ENCODE results near the gene NDUFA12.

Gene NDUFA12

DNA sequence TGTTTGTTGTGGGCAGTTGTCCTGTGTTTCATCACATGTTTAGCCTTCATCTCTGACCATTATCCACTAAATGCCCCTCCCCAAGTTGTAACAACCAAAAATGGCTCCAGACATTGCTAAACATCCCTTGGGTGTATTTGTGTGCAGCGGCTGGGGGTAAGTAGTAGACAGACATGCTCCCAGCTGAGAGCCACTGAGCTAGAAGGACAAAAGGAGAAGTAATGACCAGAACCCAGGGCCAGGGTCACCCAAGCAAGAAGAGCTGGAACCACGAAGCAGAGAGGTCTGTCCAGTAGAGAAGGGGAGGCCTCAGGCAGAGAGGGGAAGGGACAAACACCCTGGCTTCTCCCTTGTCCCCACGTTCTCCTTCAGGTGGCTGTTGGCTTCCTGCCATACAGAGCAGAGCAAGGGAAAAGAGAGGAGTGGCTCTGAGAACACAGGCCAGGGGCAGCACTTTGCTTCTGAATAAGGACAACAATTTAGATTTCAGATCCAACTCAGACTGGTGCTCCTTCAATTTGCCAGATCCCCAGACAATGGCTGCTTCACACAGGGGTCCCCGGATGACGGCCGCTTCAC lies 55.2 kb downstream of the NDUFA12 start:
- H3K4me3 ChIP-seq (ENCODE audit: low read depth, low read length), result no peak overlapping the region
- TF ChIP-seq, protein P1, sequence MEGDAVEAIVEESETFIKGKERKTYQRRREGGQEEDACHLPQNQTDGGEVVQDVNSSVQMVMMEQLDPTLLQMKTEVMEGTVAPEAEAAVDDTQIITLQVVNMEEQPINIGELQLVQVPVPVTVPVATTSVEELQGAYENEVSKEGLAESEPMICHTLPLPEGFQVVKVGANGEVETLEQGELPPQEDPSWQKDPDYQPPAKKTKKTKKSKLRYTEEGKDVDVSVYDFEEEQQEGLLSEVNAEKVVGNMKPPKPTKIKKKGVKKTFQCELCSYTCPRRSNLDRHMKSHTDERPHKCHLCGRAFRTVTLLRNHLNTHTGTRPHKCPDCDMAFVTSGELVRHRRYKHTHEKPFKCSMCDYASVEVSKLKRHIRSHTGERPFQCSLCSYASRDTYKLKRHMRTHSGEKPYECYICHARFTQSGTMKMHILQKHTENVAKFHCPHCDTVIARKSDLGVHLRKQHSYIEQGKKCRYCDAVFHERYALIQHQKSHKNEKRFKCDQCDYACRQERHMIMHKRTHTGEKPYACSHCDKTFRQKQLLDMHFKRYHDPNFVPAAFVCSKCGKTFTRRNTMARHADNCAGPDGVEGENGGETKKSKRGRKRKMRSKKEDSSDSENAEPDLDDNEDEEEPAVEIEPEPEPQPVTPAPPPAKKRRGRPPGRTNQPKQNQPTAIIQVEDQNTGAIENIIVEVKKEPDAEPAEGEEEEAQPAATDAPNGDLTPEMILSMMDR (IDR thresholded peaks at IDR 0.05; ENCODE audit: borderline replicate concordance, insufficient read depth, low read depth, low read length), result no peak

DNA sequence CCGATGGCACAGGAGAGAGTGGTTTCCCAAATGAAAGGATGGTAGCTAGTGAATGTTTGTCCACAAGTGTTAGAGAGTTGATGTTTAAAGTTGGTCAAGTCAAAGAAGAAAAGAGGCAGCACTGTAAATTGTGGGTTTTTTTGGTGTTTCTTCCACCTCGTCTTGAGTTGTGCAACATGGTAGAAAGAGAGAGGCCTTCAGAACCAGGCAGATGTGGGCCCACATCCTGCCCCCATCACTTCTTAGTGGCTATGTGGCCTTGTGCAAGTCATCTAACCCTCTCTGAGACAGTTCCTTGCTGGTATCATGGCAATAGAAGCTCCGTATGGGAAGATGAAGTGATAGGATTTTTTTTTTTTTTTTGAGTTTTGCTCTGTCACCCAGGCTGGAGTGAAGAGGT lies 60.8 kb downstream of the NDUFA12 start:
- no peak overlapping the region for H3K4me3 ChIP-seq (ENCODE audit: low read depth, low read length)
- TF ChIP-seq, protein P1 (IDR thresholded peaks at IDR 0.05; ENCODE audit: borderline replicate concordance, insufficient read depth, low read depth, low read length), result no peak

DNA sequence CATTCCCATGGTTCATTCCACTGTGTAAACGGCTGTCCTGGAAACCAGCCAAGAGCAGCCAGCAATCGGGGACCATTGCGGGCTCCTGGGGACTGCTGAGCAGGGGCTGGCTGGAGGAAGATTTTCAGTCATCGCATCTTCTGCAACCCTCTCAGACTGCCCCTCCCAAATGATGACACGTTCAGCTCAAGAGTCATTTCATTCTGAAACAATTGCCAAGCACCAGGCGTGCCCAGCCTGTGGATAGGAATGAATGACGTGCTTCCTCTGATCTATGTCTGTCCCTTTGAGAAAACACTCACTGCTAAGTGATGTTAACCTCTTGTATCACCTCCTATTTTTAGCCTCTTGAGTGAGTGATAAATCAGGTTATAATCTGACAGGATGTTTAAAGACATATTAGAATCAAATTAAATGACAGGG lies 62.0 kb downstream of the NDUFA12 start:
- TF ChIP-seq, protein P1 (IDR thresholded peaks at IDR 0.05; ENCODE audit: borderline replicate concordance, insufficient read depth, low read depth, low read length), result no peak
- H3K4me3 ChIP-seq (ENCODE audit: low read depth, low read length), result no peak overlapping the region

- TF ChIP-seq, protein P1 (IDR thresholded peaks at IDR 0.05; ENCODE audit: borderline replicate concordance, insufficient read depth, low read depth, low read length), result no peak
- no peak overlapping the region for H3K4me3 ChIP-seq (ENCODE audit: low read depth, low read length)
Observed at GRCh38 chr12:94940771-94941170, 62.7 kb downstream of the NDUFA12 start.

- TF ChIP-seq, protein P1 (IDR thresholded peaks at IDR 0.05; ENCODE audit: borderline replicate concordance, insufficient read depth, low read depth, low read length), result no peak
- no peak overlapping the region for H3K4me3 ChIP-seq (ENCODE audit: low read depth, low read length)
Observed at GRCh38 chr12:94938583-94938982, 64.9 kb downstream of the NDUFA12 start.

DNA sequence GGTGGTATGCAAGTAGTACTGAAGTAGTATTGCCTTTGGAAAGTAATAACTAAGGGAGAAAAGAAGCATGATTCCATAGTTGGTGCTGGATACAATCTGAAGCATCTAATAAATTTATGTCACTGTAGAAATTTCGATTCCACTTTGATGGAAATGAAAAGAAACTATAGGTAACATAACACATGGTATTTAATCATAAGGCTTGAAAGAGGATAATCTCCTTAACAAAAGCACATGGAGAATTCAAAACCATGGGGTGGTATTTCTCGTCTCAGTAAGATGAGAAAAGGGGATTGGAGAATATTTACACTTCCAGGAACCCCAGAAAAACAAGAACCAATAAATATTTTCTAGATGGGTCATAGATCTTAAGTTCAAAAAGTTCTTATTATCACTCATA lies 72.7 kb downstream of the NDUFA12 start:
- TF ChIP-seq, protein P1 (IDR thresholded peaks at IDR 0.05; ENCODE audit: borderline replicate concordance, insufficient read depth, low read depth, low read length), result no peak
- no peak overlapping the region for H3K4me3 ChIP-seq (ENCODE audit: low read depth, low read length)

DNA sequence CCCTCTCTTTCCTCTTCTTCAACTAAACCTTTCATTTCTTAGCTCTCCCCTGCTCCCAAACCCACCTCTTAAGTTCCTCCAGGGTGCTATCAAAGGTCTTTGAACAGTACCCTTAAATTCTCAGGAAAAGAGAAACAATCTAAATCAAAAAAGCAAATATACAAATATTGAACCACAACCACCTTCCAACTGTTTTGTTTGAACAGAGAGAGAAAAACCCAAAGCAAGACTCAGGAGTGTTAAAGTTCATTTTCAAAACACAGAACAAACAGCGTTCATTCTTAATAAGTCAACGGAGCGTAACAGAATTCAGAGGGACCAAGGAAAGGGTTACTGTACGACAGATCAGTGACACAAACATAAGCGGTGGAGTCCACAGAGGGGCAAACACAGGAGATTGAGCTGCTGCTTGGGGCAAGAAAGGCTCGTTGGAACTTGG lies 73.3 kb downstream of the NDUFA12 start:
- TF ChIP-seq, protein P1 (IDR thresholded peaks at IDR 0.05; ENCODE audit: borderline replicate concordance, insufficient read depth, low read depth, low read length), result no peak
- no peak overlapping the region for H3K4me3 ChIP-seq (ENCODE audit: low read depth, low read length)
